ENCODE data around the gene ZFYVE9. TPM values are rescaled to one million over a fixed set of nuclear protein-coding genes. Genes with fewer than 3 reads are reported as not detected.

The ZFYVE9 gene
- total RNA-seq, 1 experiment from 2014 or later: 28.4 TPM

GRCh38 chr1:52345252-52345651, 203.4 kb downstream of the ZFYVE9 start:
- Mint-ChIP-seq H3K9me3 (no peaks in the 10 kb centered on the region), H3K4me1 (peaks cover 3% of the 10 kb centered on the region in 2 experiments), H3K36me3 (ENCODE audit: insufficient read depth in 1 of 3, low read depth in 3 of 3) (peaks cover 1 to 17% (median 15%) of the 10 kb centered on the region in 3 experiments; a peak in 6 of 7 replicates), H3K4me3 (no peak overlapping the region), H3K27ac (peak overlapping the region in 1 of 3 experiments; percentile 5; a peak in 1 of 7 replicates), H3K27me3 (ENCODE audit: low read depth) (no peaks in the 10 kb centered on the region)
- no peak overlapping the region for H3K4me2 ChIP-seq (ENCODE audit: insufficient read depth, insufficient read length, low read length)
- H3K27ac ChIP-seq (ENCODE audit: insufficient read length, low read depth, low read length): no peak overlapping the region
- H2BK12ac ChIP-seq (ENCODE audit: insufficient read length, low read depth, low read length): no peak overlapping the region
- no peaks in the 10 kb centered on the region for H3K27me3 ChIP-seq (ENCODE audit: insufficient read depth, low read length)
- no peak overlapping the region for H3K4ac ChIP-seq (ENCODE audit: low read depth, low read length)
- H3K79me2 ChIP-seq (ENCODE audit: insufficient read depth, low read length): no peaks in the 10 kb centered on the region
- WGBS (ENCODE audit: extremely low coverage, insufficient read length, low lambda C conversion rate): no CpG with 5 or more reads among the region's 2 CpGs
- no peaks in the 10 kb centered on the region for H3K9me3 ChIP-seq (ENCODE audit: control insufficient read depth, low read depth, low read length)
- H4K8ac ChIP-seq (replicated peaks; ENCODE audit: insufficient read length, low read depth, low read length): no peak overlapping the region
- no peak overlapping the region for H3K14ac ChIP-seq (ENCODE audit: insufficient read depth, low read length)
- H3K9ac ChIP-seq (ENCODE audit: extremely low read depth, insufficient read length, low read length): no peak overlapping the region
- no peak overlapping the region for H4K5ac ChIP-seq (ENCODE audit: insufficient read length, low read depth, low read length)
- no peaks in the 10 kb centered on the region for H4K20me1 ChIP-seq (ENCODE audit: control insufficient read depth, insufficient read depth, insufficient read length)
- H3K4me1 ChIP-seq (ENCODE audit: insufficient read depth, low read length): no peaks in the 10 kb centered on the region
- no peaks in the 10 kb centered on the region for H3K23me2 ChIP-seq (ENCODE audit: insufficient read length, low read depth, low read length, poor library complexity, severe bottlenecking)
- no peak overlapping the region for H2AFZ ChIP-seq (ENCODE audit: low read length)
- H2BK120ac ChIP-seq (ENCODE audit: low read depth, low read length, poor library complexity, severe bottlenecking): no peak overlapping the region
- H3K79me1 ChIP-seq (ENCODE audit: insufficient read depth, low read depth, low read length, poor library complexity, severe bottlenecking): no peaks in the 10 kb centered on the region
- H3K56ac ChIP-seq (ENCODE audit: insufficient read length, low read depth, low read length): no peak overlapping the region
- no peak for DNase-seq
- no peak overlapping the region for H2BK20ac ChIP-seq (ENCODE audit: low read depth, low read length, poor library complexity, severe bottlenecking)
- H2AK5ac ChIP-seq (ENCODE audit: insufficient read length, low read length): no peak overlapping the region
- H3K18ac ChIP-seq (ENCODE audit: insufficient read length, low read depth, low read length): no peak overlapping the region
- no peak overlapping the region for H4K91ac ChIP-seq (ENCODE audit: insufficient read length, low read depth, low read length)
- TF ChIP-seq, protein P1, sequence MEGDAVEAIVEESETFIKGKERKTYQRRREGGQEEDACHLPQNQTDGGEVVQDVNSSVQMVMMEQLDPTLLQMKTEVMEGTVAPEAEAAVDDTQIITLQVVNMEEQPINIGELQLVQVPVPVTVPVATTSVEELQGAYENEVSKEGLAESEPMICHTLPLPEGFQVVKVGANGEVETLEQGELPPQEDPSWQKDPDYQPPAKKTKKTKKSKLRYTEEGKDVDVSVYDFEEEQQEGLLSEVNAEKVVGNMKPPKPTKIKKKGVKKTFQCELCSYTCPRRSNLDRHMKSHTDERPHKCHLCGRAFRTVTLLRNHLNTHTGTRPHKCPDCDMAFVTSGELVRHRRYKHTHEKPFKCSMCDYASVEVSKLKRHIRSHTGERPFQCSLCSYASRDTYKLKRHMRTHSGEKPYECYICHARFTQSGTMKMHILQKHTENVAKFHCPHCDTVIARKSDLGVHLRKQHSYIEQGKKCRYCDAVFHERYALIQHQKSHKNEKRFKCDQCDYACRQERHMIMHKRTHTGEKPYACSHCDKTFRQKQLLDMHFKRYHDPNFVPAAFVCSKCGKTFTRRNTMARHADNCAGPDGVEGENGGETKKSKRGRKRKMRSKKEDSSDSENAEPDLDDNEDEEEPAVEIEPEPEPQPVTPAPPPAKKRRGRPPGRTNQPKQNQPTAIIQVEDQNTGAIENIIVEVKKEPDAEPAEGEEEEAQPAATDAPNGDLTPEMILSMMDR (conservative IDR thresholded peaks at IDR 0.05): no peak
- no peak overlapping the region for H2BK15ac ChIP-seq (ENCODE audit: low read depth, low read length)
- H3T11ph ChIP-seq (ENCODE audit: low read length): no peak overlapping the region
- no peak overlapping the region for H3K23ac ChIP-seq (ENCODE audit: insufficient read length, low read depth, low read length)
- no peak overlapping the region for H2BK5ac ChIP-seq (ENCODE audit: insufficient read length, low read length)
